RWPE2 (cell line): ENCODE results near the gene VPS35.

Source experiments
- ATAC-seq: fragments of 200-7000 bp; cut with Tn5 transposase; 3 replicates; pipeline ENCODE4 v1.9.1; 2021; ENCODE audit warnings: low read depth
- DNase-seq: peaks from one replicate; pipeline ENCODE4 v3.0.0-alpha.2; 2020; ENCODE audit warnings: low spot score
- H3K27ac ChIP-seq: fragments of 450-650 bp; 2 replicates; pipeline ENCODE4 v1.5.1; 2017; ENCODE audit warnings: mild to moderate bottlenecking; ENCODE audit not compliant: poor library complexity, severe bottlenecking
- H3K27me3 ChIP-seq: fragments of 250-450 bp; sonication (Bioruptor Pico); 2 replicates; pipeline ENCODE4 v1.5.1; 2021; ENCODE audit warnings: mild to moderate bottlenecking, moderate library complexity; ENCODE audit not compliant: insufficient read depth, poor library complexity, severe bottlenecking
- H3K36me3 ChIP-seq: fragments of 250-450 bp; sonication (Bioruptor Pico); 2 replicates; pipeline ENCODE4 v1.5.1; 2020; ENCODE audit warnings: low read depth, mild to moderate bottlenecking, moderate library complexity
- H3K4me1 ChIP-seq: fragments of 250-450 bp; sonication (Bioruptor Pico); 2 replicates; pipeline ENCODE4 v1.5.1; 2021; ENCODE audit warnings: mild to moderate bottlenecking, moderate library complexity; ENCODE audit not compliant: insufficient read depth, poor library complexity, severe bottlenecking
- H3K4me3 ChIP-seq: fragments of 250-450 bp; sonication (Bioruptor Pico); 2 replicates; pipeline ENCODE4 v1.5.1; 2021; ENCODE audit warnings: mild to moderate bottlenecking, moderate library complexity; ENCODE audit not compliant: severe bottlenecking
- H3K9me3 ChIP-seq: fragments of 250-450 bp; sonication (Bioruptor Pico); 2 replicates; pipeline ENCODE4 v1.5.1; 2021; ENCODE audit warnings: mild to moderate bottlenecking, moderate library complexity; ENCODE audit not compliant: severe bottlenecking
- TF ChIP-seq, protein P1 (sequence below): fragments of 450-650 bp; IDR thresholded peaks from one replicate; pipeline ENCODE4 v1.5.1; 2017; ENCODE audit warnings: mild to moderate bottlenecking, moderate library complexity; ENCODE audit not compliant: poor library complexity, severe bottlenecking

VPS35 gene

DNA sequence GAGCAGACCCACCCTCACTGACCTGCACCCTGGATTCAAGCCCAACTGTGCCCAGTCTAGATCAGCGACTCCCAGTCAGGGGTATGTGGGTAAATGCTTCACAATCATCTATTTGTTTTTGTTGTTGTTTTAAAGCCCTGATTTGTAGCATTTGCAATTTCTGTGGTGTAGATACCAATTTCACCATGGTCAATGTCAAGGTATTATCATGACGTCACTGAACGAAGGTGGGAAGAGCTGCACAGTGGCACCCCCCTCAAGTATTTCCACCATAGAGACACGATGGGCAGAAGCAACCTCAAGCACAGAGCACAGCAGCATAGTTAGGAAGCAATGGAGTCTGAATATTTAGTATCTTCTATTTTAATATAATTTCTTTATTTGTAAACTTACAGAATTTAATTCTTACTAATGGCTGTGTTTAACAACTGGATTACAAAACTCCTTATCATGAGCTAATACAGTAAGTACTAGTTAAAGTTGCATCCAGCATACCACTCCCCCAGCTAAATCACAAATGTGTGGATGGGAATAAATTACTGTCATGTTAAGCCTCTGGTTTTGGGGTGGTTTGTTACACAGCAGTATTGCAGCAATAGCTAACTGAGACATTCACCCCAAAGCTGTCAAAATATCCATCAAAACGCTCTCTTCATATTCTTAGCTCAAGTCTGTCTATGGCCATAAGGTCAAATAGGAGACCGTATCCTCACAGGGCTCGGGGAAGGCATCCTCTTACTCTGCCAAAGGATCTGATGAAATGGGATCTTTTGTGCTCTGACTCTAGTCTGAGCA lies 26.0 kb upstream of the VPS35 start:
- Histone ChIP-seq H3K4me3 (no peak overlapping the region), H3K4me1 (no peaks in the 10 kb centered on the region), H3K36me3 (no peaks in the 10 kb centered on the region), H3K27me3 (no peaks in the 10 kb centered on the region), H3K27ac (no peak overlapping the region), H3K9me3 (no peaks in the 10 kb centered on the region)
- TF ChIP-seq, protein P1, sequence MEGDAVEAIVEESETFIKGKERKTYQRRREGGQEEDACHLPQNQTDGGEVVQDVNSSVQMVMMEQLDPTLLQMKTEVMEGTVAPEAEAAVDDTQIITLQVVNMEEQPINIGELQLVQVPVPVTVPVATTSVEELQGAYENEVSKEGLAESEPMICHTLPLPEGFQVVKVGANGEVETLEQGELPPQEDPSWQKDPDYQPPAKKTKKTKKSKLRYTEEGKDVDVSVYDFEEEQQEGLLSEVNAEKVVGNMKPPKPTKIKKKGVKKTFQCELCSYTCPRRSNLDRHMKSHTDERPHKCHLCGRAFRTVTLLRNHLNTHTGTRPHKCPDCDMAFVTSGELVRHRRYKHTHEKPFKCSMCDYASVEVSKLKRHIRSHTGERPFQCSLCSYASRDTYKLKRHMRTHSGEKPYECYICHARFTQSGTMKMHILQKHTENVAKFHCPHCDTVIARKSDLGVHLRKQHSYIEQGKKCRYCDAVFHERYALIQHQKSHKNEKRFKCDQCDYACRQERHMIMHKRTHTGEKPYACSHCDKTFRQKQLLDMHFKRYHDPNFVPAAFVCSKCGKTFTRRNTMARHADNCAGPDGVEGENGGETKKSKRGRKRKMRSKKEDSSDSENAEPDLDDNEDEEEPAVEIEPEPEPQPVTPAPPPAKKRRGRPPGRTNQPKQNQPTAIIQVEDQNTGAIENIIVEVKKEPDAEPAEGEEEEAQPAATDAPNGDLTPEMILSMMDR, result no peak
- DNase-seq (no peak), ATAC-seq (no peak)

GRCh38 chr16:46713634-46714033 lies 24.7 kb upstream of the VPS35 start:
- no peak overlapping the region for H3K27ac ChIP-seq
- no peak for ATAC-seq
- DNase-seq, result no peak
- H3K36me3 ChIP-seq, result no peaks in the 10 kb centered on the region
- H3K4me3 ChIP-seq, result no peak overlapping the region
- H3K9me3 ChIP-seq, result no peaks in the 10 kb centered on the region
- H3K4me1 ChIP-seq, result no peaks in the 10 kb centered on the region
- TF ChIP-seq, protein P1, result no peak
- H3K27me3 ChIP-seq, result no peaks in the 10 kb centered on the region

- TF ChIP-seq, protein P1, result no peak
- Histone ChIP-seq H3K27me3 (no peaks in the 10 kb centered on the region), H3K4me3 (no peak overlapping the region), H3K9me3 (no peaks in the 10 kb centered on the region), H3K27ac (no peak overlapping the region), H3K36me3 (no peaks in the 10 kb centered on the region), H3K4me1 (no peaks in the 10 kb centered on the region)
- ATAC-seq (no peak), DNase-seq (no peak)
Measured at GRCh38 chr16:46712911-46713310, 23.9 kb upstream of the VPS35 start.

GRCh38 chr16:46711106-46712058 lies 22.4 kb upstream of the VPS35 start:
- no peak overlapping the region for H3K4me3 ChIP-seq
- DNase-seq (no peak), ATAC-seq (no peak)
- H3K27me3 ChIP-seq, result no peaks in the 10 kb centered on the region
- no peaks in the 10 kb centered on the region for H3K9me3 ChIP-seq
- H3K27ac ChIP-seq, result no peak overlapping the region
- no peaks in the 10 kb centered on the region for H3K36me3 ChIP-seq
- H3K4me1 ChIP-seq, result no peaks in the 10 kb centered on the region
- TF ChIP-seq, protein P1, result no peak
